H9 (cell line): ENCODE data around the gene MAML3. TPM values are rescaled to one million over a fixed set of nuclear protein-coding genes. Genes with fewer than 3 reads are reported as not detected.

ENCODE experiments used
- DNase-seq: peaks from one replicate; pipeline ENCODE4 v3.0.0-alpha.2; 2017
- H2AFZ ChIP-seq: one replicate; pipeline ENCODE4 v1.6.1; 2013; ENCODE audit warnings: mild to moderate bottlenecking, low read length, control low read depth, moderate library complexity
- H2AK5ac ChIP-seq: 2 replicates; pipeline ENCODE4 v1.6.1; 2013; ENCODE audit warnings: low read length, control low read depth, mixed read lengths; ENCODE audit not compliant: insufficient read length
- H2BK120ac ChIP-seq: one replicate; pipeline ENCODE4 v1.6.1; 2013; ENCODE audit warnings: low read depth, mild to moderate bottlenecking, low read length, control low read depth, inconsistent platforms; ENCODE audit not compliant: poor library complexity, severe bottlenecking
- H2BK12ac ChIP-seq: 2 replicates; pipeline ENCODE4 v1.6.1; 2013; ENCODE audit warnings: low read length, control low read depth, mixed read lengths, low read depth; ENCODE audit not compliant: insufficient read length
- H2BK15ac ChIP-seq: 2 replicates; pipeline ENCODE4 v1.6.1; 2013; ENCODE audit warnings: low read depth, low read length, control low read depth
- H2BK20ac ChIP-seq: one replicate; pipeline ENCODE4 v1.6.1; 2013; ENCODE audit warnings: low read depth, mild to moderate bottlenecking, low read length, control low read depth, inconsistent platforms; ENCODE audit not compliant: poor library complexity, severe bottlenecking
- H2BK5ac ChIP-seq: 2 replicates; pipeline ENCODE4 v1.6.1; 2013; ENCODE audit warnings: low read length, control low read depth, mixed read lengths; ENCODE audit not compliant: insufficient read length
- H3K14ac ChIP-seq: 2 replicates; pipeline ENCODE4 v1.6.1; 2013; ENCODE audit warnings: low read length, control low read depth; ENCODE audit not compliant: insufficient read depth
- H3K18ac ChIP-seq: 2 replicates; pipeline ENCODE4 v1.6.1; 2013; ENCODE audit warnings: low read depth, mild to moderate bottlenecking, mixed read lengths, low read length, control low read depth; ENCODE audit not compliant: insufficient read length
- H3K23ac ChIP-seq: 2 replicates; pipeline ENCODE4 v1.6.1; 2013; ENCODE audit warnings: low read length, control low read depth, mixed read lengths, low read depth; ENCODE audit not compliant: insufficient read length
- H3K23me2 ChIP-seq: 2 replicates; pipeline ENCODE4 v1.6.1; 2013; ENCODE audit warnings: low read depth, mild to moderate bottlenecking, mixed read lengths, low read length, control low read depth; ENCODE audit not compliant: insufficient read length, poor library complexity, severe bottlenecking
- H3K27ac ChIP-seq: 2 replicates; pipeline ENCODE4 v1.5.1; 2013; ENCODE audit warnings: low read length, control low read depth, mixed read lengths, low read depth; ENCODE audit not compliant: insufficient read length
- H3K27me3 ChIP-seq: 2 replicates; pipeline ENCODE4 v1.6.1; 2013; ENCODE audit warnings: low read length, control low read depth, inconsistent platforms; ENCODE audit not compliant: insufficient read depth
- H3K4ac ChIP-seq: 2 replicates; pipeline ENCODE4 v1.6.1; 2013; ENCODE audit warnings: low read depth, mild to moderate bottlenecking, control low read depth, inconsistent platforms, low read length, moderate library complexity
- H3K4me1 ChIP-seq: 2 replicates; pipeline ENCODE4 v1.6.1; 2013; ENCODE audit warnings: low read length, control low read depth, inconsistent platforms; ENCODE audit not compliant: insufficient read depth
- H3K4me2 ChIP-seq: 2 replicates; pipeline ENCODE4 v1.6.1; 2013; ENCODE audit warnings: low read length, control low read depth, mixed read lengths; ENCODE audit not compliant: insufficient read length, insufficient read depth
- H3K56ac ChIP-seq: 2 replicates; pipeline ENCODE4 v1.6.1; 2013; ENCODE audit warnings: low read depth, mild to moderate bottlenecking, mixed read lengths, low read length, control low read depth; ENCODE audit not compliant: insufficient read length
- H3K79me1 ChIP-seq: 2 replicates; pipeline ENCODE4 v1.6.1; 2013; ENCODE audit warnings: low read depth, mild to moderate bottlenecking, moderate library complexity, low read length, control low read depth, inconsistent platforms; ENCODE audit not compliant: insufficient read depth, poor library complexity, severe bottlenecking
- H3K79me2 ChIP-seq: 2 replicates; pipeline ENCODE4 v1.6.1; 2013; ENCODE audit warnings: low read length, control low read depth, inconsistent platforms; ENCODE audit not compliant: insufficient read depth
- H3K9ac ChIP-seq: 2 replicates; pipeline ENCODE4 v1.6.1; 2013; ENCODE audit warnings: low read length, control low read depth, mixed read lengths; ENCODE audit not compliant: insufficient read length; ENCODE audit errors: extremely low read depth
- H3K9me3 ChIP-seq: one replicate; pipeline ENCODE4 v1.6.1; 2013; ENCODE audit warnings: low read depth, low read length, inconsistent platforms; ENCODE audit not compliant: control insufficient read depth
- H3T11ph ChIP-seq: one replicate; pipeline ENCODE4 v1.6.1; 2013; ENCODE audit warnings: mild to moderate bottlenecking, low read length, control low read depth, inconsistent platforms
- H4K20me1 ChIP-seq: one replicate; pipeline ENCODE4 v1.6.1; 2013; ENCODE audit not compliant: control insufficient read depth, insufficient read length, insufficient read depth
- H4K5ac ChIP-seq: 2 replicates; pipeline ENCODE4 v1.6.1; 2013; ENCODE audit warnings: low read depth, mild to moderate bottlenecking, mixed read lengths, low read length, control low read depth; ENCODE audit not compliant: insufficient read length
- H4K8ac ChIP-seq: replicated peaks from 2 replicates; pipeline ENCODE4 v1.6.1; 2013; ENCODE audit warnings: low read length, control low read depth, mixed read lengths, low read depth; ENCODE audit not compliant: insufficient read length
- H4K91ac ChIP-seq: 2 replicates; pipeline ENCODE4 v1.6.1; 2013; ENCODE audit warnings: low read depth, mild to moderate bottlenecking, moderate library complexity, mixed read lengths, low read length, control low read depth; ENCODE audit not compliant: insufficient read length
- H3K27ac Mint-ChIP-seq, 3 experiments: 2 replicates in 2 of 3; 3 replicates in 1 of 3; pipeline ENCODE4 v1.8.0; 2020 to 2021; ENCODE audit warnings: mixed read lengths in 3 of 3, mild to moderate bottlenecking in 1 of 3, moderate library complexity in 1 of 3
- H3K27me3 Mint-ChIP-seq: 2 replicates; pipeline ENCODE4 v1.8.0; 2021; ENCODE audit warnings: low read depth, mild to moderate bottlenecking, moderate library complexity, mixed read lengths
- H3K36me3 Mint-ChIP-seq, 3 experiments: 2 replicates in 2 of 3; 3 replicates in 1 of 3; pipeline ENCODE4 v1.8.0; 2020 to 2021; ENCODE audit warnings: low read depth in 3 of 3, mixed read lengths in 3 of 3; ENCODE audit not compliant: insufficient read depth in 1 of 3
- H3K4me1 Mint-ChIP-seq, 2 experiments: 2 replicates each; pipeline ENCODE4 v1.8.0; 2020; ENCODE audit warnings: mixed read lengths in 2 of 2
- H3K4me3 Mint-ChIP-seq, 2 experiments: 2 replicates in 1 of 2; 3 replicates in 1 of 2; pipeline ENCODE4 v1.8.0; 2020 to 2021; ENCODE audit warnings: mild to moderate bottlenecking in 2 of 2, mixed read lengths in 2 of 2, moderate library complexity in 1 of 2
- H3K9me3 Mint-ChIP-seq, 2 experiments: 2 replicates in 1 of 2; 3 replicates in 1 of 2; pipeline ENCODE4 v1.8.0; 2020; ENCODE audit warnings: mild to moderate bottlenecking in 2 of 2, mixed read lengths in 2 of 2, moderate library complexity in 1 of 2
- CTCF ChIP-seq: fragments of 200-600 bp; sonication (generic); conservative IDR thresholded peaks from 3 replicates; pipeline ENCODE4 v1.8.0; 2021; ENCODE audit warnings: antibody characterized with exemption, mild to moderate bottlenecking
- WGBS: extraction: QIAGEN DNeasy Blood & Tissue Kit; methylation state at CpG from one replicate; pipeline ENCODE4 v1.1.7; 2013; ENCODE audit warnings: missing lambda C conversion rate, low lambda C conversion rate, mixed read lengths; ENCODE audit not compliant: insufficient read length; ENCODE audit errors: extremely low coverage; 5-methylcytosine and 5-hydroxymethylcytosine counted together
- total RNA-seq: library from RNA; stranded (reverse); gene quantifications from 2 replicates; pipeline ENCODE4 v1.2.1, GENCODE V29; 2021

The MAML3 gene
- total RNA-seq, 1 experiment from 2014 or later: 3.9 TPM

DNA sequence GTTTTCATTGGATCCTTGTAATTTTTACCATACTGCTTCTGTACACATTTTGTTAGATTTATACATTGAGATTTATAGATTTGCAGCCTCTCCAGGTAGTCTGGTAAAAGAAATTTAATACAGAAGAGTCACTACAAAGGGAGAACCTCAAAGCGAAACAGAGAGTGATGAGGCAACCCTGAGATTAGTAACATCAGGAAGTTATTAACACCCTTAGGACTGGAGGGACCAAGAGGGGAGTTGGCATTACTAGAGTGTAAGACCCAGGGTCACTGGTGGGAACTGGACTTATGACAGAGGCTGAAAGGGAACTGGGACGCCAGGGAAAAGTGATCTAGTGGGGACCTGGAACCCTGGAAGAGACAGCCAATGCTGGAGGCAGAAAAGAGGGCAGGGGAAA, 20.6 kb upstream of the MAML3 start:
- Histone ChIP-seq H3K23ac (no peak overlapping the region), H3K23me2 (no peaks in the 10 kb centered on the region), H3K18ac (no peak overlapping the region), H3T11ph (no peak overlapping the region), H3K14ac (no peak overlapping the region), H3K4me1 (no peaks in the 10 kb centered on the region), H2BK20ac (no peak overlapping the region), H2AFZ (no peak overlapping the region), H2BK15ac (no peak overlapping the region; the same call in 1 of the 2 replicates), H2AK5ac (no peak overlapping the region), H3K4ac (no peak overlapping the region), H4K5ac (no peak overlapping the region), H2BK12ac (no peak overlapping the region), H3K79me1 (no peaks in the 10 kb centered on the region), H4K91ac (no peak overlapping the region), H3K56ac (no peak overlapping the region), H3K9me3 (no peaks in the 10 kb centered on the region), H2BK120ac (no peak overlapping the region), H4K20me1 (no peaks in the 10 kb centered on the region), H2BK5ac (no peak overlapping the region), H3K27me3 (no peaks in the 10 kb centered on the region), H3K4me2 (no peak overlapping the region), H3K27ac (no peak overlapping the region), H4K8ac (no peak overlapping the region), H3K79me2 (no peaks in the 10 kb centered on the region), H3K9ac (no peak overlapping the region)
- no peak overlapping the region for H3K4me3 Mint-ChIP-seq
- TF ChIP-seq CTCF: no peak
- no peak overlapping the region for H3K27ac Mint-ChIP-seq
- H3K4me1 Mint-ChIP-seq: no peaks in the 10 kb centered on the region
- no peaks in the 10 kb centered on the region for H3K36me3 Mint-ChIP-seq
- WGBS: no CpG with 5 or more reads among the region's 2 CpGs
- no peaks in the 10 kb centered on the region for H3K27me3 Mint-ChIP-seq
- no peak for DNase-seq
- H3K9me3 Mint-ChIP-seq: no peaks in the 10 kb centered on the region
